Calu3 (cell line): ENCODE data around the gene P2RX3. TPM values are rescaled to one million over a fixed set of nuclear protein-coding genes. Genes with fewer than 3 reads are reported as not detected.

Experiments
- BruUV-seq: library from RNA; stranded (reverse); fragments of 400-500 nt; replicated peaks from 2 replicates; lab custom pipeline; 2021; lab: Mats Ljungman, UMichigan
- CTCF ChIA-PET: fragments of 300-600 bp; sonication (Branson Sonifier 250); formaldehyde crosslinking; loops from one replicate; lab custom pipeline; 2022; ENCODE audit warnings: antibody characterized with exemption; lab: Charles Lee
- DNase-seq: peaks from one replicate; pipeline ENCODE4 v3.0.0; 2022
- H3K27ac Mint-ChIP-seq: one replicate; pipeline ENCODE4 v1.8.0; 2022; ENCODE audit warnings: mixed read lengths; ENCODE audit not compliant: unreplicated experiment
- H3K27me3 Mint-ChIP-seq: one replicate; pipeline ENCODE4 v1.8.0; 2022; ENCODE audit warnings: mixed read lengths; ENCODE audit not compliant: unreplicated experiment
- H3K36me3 Mint-ChIP-seq: one replicate; pipeline ENCODE4 v1.8.0; 2022; ENCODE audit warnings: mild to moderate bottlenecking, moderate library complexity, mixed read lengths; ENCODE audit not compliant: insufficient read depth, unreplicated experiment
- H3K4me1 Mint-ChIP-seq: one replicate; pipeline ENCODE4 v1.8.0; 2022; ENCODE audit warnings: mild to moderate bottlenecking, low read depth, mixed read lengths; ENCODE audit not compliant: unreplicated experiment
- H3K4me3 Mint-ChIP-seq: one replicate; pipeline ENCODE4 v1.8.0; 2022; ENCODE audit warnings: mild to moderate bottlenecking, low read depth, moderate library complexity, mixed read lengths; ENCODE audit not compliant: unreplicated experiment
- H3K9me3 Mint-ChIP-seq: one replicate; pipeline ENCODE4 v1.8.0; 2022; ENCODE audit warnings: low read depth, mixed read lengths; ENCODE audit not compliant: unreplicated experiment
- CTCF ChIP-seq: fragments of 200-600 bp; IDR thresholded peaks from one replicate; pipeline ENCODE4 v1.8.0; 2022; ENCODE audit warnings: antibody characterized with exemption; ENCODE audit not compliant: unreplicated experiment
- intact Hi-C: fragments of 100-400 bp; cut with micrococcal nuclease; formaldehyde crosslinking; loops from one replicate; pipeline ENCODE4 v1.10.0; 2022; ENCODE audit not compliant: unreplicated experiment
- total RNA-seq: library from RNA; stranded (reverse); gene quantifications from 2 replicates; pipeline ENCODE4 v1.2.3, GENCODE V29; 2022

Gene P2RX3
- total RNA-seq, 1 experiment from 2014 or later, result not detected

GRCh38 chr11:57343825-57344224 is 5.7 kb downstream of the P2RX3 start:
- Mint-ChIP-seq H3K27ac (no peak overlapping the region), H3K9me3 (no peaks in the 10 kb centered on the region), H3K27me3 (peaks cover 42% of the 10 kb centered on the region), H3K4me1 (no peaks in the 10 kb centered on the region), H3K4me3 (no peak overlapping the region), H3K36me3 (no peaks in the 10 kb centered on the region)
- TF ChIP-seq CTCF, result no peak
- BruUV-seq, result no TSS peak
- DNase-seq, result no peak
- intact Hi-C loops, result loop anchor here (2.0 kb wide), 1 partner anchor 137 kb away; no protein-coding TSS in a partner anchor
- CTCF ChIA-PET, result no interaction called here

- Mint-ChIP-seq H3K27ac (no peak overlapping the region), H3K36me3 (no peaks in the 10 kb centered on the region), H3K27me3 (peaks cover 37% of the 10 kb centered on the region), H3K4me3 (no peak overlapping the region), H3K4me1 (no peaks in the 10 kb centered on the region), H3K9me3 (no peaks in the 10 kb centered on the region)
- intact Hi-C loops, result loop anchor here (1.0 to 5.0 kb wide), 5 partner anchors 112 to 1177 kb away; no protein-coding TSS in a partner anchor
- CTCF ChIA-PET, result no interaction called here
- no peak for DNase-seq
- no peak for TF ChIP-seq CTCF
- no TSS peak for BruUV-seq
Measured at GRCh38 chr11:57344826-57345225, 6.7 kb downstream of the P2RX3 start.

GRCh38 chr11:57345555-57346211 is 7.5 kb downstream of the P2RX3 start:
- Mint-ChIP-seq H3K36me3 (no peaks in the 10 kb centered on the region), H3K27ac (no peak overlapping the region), H3K4me3 (no peak overlapping the region), H3K27me3 (peaks cover 28% of the 10 kb centered on the region), H3K4me1 (no peaks in the 10 kb centered on the region), H3K9me3 (no peaks in the 10 kb centered on the region)
- TF ChIP-seq CTCF, result peak; percentile 74
- CTCF ChIA-PET, result interaction anchor here (0.6 to 1.4 kb wide), 16 partner anchors 10 to 299 kb away, joined by 3 to 31 read pairs (median 6); partner anchors contain the start of genes SSRP1 and UBE2L6
- DNase-seq, result peak; percentile 79
- no TSS peak for BruUV-seq
- intact Hi-C loops, result loop anchor here (1.0 to 5.0 kb wide), 5 partner anchors 112 to 1177 kb away; no protein-coding TSS in a partner anchor

- CTCF ChIA-PET, result no interaction called here
- Mint-ChIP-seq H3K27ac (no peak overlapping the region), H3K4me3 (no peak overlapping the region), H3K36me3 (no peaks in the 10 kb centered on the region), H3K4me1 (no peaks in the 10 kb centered on the region), H3K27me3 (peaks cover 20% of the 10 kb centered on the region), H3K9me3 (peaks cover 5% of the 10 kb centered on the region)
- BruUV-seq, result no TSS peak
- TF ChIP-seq CTCF, result no peak
- DNase-seq, result no peak
- intact Hi-C loops, result loop anchor here (5.0 kb wide), 3 partner anchors 110 to 1175 kb away; no protein-coding TSS in a partner anchor
Measured at GRCh38 chr11:57347336-57347735, 9.2 kb downstream of the P2RX3 start.
